Femur (tissue), 1 donor: ENCODE data around the gene RAP1GAP.

Experiments used
- DNase-seq: peaks from one replicate; pipeline ENCODE4 v3.0.0-alpha.2; 2017

Gene RAP1GAP

DNA sequence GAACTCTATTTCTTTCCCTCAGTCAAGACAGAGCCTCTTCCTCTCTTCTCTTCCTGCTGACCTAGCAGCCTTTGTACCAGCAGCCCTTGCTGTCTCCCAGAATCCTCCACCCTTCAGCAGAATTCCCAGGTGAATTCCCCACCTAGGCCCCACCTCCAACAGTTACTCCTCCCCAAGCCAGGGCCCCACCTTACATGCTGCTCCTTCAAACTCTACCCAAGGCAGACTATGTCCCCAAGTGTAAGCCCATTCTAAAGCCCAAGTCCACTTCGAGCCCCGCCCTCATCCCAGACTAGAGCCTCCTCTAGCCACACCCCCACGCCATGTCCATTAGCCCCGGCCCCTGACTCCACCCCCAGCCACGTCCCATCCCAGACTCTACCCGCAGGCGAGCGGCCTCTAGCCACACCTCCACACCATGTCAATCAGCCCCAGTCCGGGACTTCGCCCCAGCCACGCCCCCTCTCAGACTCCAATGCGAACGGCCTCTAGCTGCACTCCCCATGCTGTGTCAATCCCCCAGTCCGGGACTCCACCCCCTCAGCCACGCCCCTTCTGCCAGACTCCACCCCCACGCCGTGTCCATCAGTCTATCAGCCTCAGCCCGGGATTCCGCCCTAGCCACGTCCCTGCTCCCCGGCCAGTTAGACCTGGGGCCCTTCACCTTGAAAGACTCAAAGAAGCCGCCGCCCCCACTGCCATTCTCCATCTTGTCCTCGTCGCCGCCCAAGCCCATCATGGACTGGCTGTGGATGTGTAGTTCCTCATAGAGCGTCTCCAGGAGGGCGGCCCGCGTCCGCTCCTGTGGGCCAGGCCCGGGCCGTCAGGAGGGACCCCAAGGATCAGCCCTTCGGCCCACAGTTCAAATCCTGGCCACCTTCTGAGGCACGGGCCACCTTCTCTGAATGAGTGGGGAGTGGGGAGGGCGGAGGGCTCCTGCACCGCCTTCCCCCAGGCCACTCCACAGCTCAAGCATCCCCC, 61.3 kb downstream of the RAP1GAP start:
- DNase-seq = peak; percentile 89

DNA sequence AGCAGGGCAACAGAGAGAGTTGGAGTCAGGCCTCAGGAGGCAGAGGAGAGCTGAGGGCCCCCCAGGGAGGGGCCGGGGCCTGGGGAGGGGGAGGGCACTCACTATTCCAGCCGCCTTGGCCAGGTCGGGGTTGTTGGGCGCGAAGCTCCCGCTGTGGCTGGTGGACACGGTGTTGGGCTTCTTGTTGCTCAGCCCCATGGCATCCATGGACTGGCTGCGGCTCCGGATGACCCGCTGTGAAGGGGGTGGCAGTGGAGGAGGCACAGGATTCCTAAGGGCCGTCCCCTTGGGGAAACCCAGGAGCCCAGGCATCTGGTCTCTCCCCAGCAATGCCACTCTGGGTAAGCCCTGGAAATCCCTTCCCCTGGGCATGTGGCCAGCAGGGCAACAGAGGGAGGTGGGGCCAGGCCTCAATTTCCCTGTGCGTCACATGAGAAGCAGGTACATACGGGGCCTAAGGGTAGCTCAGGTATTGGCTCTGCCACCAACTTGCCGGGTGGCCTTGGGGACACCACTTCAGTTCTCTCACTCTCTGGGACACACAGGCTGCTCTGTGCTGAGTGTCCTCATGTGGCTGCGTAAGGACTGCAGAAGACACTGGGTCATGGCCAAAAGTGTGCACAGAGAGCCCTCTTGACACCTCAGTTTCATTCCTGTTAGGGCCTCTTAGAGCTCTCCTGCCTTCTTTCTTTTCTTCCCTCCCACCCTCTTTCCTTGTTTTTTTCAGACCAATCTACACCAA, 63.0 kb downstream of the RAP1GAP start:
- DNase-seq = no peak

DNA sequence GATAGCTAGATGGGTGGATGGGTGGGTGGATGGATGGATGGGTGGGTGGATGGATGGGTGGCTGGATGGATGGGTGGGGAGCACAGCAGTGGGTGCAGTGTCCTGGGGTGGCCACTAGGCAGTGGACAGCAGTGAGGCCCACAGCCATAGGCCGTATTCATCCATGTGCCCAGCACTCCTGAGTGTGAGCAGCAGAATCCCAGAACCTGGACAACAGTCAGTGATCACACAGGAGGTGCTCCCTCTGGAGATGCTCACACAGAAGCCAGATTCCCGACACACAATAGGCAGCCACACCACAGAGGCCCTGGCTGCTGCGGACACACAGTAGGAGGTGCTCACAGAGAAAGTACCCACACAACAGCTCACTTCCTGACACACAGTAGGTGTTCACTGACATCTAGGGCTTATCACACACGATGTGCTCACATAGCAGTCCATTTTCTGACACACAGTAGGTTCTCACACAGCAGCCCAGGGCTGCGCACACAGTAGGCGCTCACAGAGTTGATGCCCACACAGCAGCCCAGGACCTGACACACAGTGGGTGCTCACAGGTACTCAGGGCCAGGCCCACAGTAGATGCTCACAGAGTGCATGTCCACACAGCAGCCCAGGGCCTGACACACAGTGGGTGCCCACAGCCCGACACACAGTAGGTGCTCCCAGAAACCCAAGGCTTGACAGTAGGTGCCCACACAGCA, 64.0 kb downstream of the RAP1GAP start:
- DNase-seq = no peak

DNA sequence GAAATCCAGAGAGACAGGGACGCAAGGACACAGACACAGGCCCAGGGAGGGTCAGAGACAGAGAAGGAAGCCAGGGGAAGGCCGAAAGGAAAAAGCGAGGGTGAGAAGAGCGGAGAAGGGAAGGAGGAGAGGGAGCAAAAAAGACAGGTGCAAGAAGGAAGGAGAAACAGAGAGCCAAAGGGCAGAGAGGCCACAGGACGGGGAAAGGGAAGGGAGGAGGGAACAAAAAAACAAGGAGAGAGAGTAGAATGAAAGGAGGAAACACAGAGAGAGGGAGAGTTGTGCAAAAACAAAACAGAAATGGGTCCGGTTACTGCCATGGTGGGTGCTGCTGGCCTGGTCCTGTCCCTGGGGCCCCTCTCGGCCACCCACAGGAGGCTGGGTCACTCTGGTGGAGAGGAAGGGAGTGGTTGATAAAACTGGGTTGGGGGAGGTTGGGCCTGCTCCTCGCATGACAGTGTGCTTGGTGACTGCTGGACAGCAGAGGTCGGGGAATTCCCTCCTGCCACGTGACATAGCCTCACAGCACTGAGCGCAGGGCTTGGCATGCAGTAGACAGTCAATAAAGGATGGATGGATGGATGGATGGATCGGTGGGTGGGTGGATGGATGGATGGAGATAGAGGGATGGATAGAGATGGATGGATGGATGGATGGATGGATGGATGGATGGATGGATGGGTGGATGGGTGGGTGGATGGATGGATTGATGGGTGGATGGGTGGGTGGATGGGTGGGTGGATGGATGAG, 64.8 kb downstream of the RAP1GAP start:
- DNase-seq = no peak

DNA sequence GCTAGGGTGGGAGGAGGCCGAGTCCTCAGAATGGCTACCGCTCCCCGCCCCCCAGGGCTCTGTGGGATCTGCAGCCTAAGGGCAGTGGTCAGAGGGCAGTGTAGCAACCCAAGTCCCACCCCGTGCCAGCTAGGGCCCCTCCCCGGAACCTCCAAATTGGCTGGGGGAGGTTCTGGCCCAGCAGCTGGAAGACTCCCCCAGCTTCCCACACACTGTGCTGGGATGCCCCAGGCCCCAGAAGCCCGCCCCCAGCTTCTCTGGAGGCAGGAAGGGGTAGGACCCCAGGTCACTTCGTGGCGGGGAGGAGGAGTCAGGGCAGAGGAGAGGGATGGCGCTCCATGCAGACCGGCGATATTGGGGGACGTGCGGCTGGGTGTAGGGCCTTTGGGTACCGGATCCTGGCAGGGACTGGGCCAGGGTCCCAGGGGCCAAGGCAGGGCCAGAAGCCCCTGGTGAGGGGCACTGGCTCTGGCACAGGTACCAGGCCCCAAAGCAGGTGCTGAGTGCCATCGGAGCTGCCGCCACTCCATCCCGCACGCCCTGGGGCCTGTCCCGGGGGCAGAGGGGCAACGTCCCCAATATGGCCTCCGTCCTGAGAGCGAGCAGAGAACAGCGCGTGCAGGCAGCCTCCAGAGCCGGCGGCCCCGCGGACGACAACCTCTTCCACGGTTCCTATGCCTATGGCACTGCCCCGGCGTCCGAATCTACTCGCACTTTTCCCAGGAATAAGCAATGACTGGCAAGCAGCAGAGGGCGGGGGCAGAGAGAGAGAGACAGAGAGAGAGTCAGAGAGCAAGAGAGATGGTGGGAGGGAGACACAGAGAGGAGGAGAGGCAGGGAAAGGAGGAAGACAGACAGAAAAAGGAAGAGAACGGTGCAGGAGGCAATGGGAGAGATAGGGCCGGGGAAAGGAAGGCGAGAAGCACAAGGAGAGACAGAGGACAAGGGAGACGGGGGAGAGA, 65.7 kb downstream of the RAP1GAP start:
- DNase-seq = no peak

DNA sequence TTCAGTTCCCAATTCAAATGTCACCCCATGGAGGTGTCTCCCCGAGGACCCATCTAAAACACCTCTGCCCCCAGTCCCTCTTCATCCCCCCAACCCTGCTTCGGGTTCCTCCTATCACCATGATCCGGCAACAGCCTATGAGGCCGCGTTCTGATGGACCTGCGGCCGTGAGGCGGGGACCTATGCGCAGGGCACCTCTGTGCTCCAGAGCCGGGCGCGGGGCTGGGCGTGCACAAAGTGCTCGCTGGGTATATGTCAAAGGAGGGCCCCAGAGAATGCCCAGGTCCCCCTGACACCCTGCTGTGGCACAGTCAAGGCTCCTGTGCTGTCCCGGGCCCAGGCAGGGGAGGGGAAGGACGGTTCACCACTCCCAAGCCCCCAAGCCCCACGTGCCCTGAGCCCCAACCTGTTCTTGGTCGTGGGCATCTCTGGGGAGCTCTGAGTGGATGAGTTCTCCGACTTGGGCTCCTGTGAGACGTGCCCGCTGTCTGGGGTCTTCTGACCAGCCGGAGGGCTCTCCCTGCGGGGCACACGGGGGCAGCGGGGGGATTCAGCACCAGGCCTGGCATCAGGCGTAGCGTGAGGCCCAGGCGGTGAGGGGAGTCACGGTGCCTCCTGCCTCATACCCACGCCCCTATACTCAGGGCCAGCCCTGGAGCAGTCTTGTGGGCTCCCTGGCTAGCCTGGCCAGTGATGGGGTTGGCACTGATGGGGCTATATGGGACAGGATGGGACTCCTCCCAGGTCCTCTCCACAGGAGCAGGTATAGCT, 67.7 kb downstream of the RAP1GAP start:
- no peak for DNase-seq

DNA sequence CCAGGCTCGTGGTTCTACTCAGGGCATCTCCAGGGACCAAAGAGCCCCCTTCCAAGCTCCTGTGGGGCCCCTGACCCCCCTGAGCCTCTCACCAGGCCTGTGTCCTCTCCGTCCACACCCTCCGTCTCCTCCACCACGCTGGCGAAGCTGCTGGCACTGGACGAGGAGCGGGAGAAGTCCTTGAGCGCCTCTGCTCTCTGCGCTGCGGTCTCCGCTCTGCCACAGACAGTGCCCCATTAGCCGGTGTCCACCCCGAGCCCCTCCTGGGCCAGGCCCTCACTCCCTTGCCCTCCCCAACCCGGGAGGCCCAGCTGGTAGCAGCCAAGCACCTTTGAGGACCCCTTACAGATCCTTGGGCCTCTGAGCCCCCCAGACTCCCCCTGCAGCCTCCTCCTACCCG, 69.8 kb downstream of the RAP1GAP start:
- no peak for DNase-seq

DNA sequence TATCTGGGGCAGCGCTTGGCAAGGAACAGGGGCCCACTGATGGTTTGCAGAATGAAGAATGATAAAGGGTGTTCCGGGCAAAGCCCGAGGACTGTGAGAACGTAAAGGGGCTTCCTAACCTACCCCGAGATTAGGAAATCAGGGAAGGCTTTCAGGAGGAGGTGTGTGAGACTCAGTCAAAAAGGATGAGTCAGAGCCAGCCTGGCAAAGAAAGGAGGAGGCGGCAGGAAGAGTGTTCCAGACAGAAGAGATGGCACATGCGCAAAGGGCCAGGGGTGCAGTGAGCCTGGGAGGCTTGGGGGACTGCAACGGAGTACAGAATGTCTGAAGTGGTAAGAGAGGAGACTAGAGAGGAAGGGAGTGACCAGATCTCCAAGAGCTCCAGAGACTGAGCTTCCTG, 70.3 kb downstream of the RAP1GAP start:
- no peak for DNase-seq

DNA sequence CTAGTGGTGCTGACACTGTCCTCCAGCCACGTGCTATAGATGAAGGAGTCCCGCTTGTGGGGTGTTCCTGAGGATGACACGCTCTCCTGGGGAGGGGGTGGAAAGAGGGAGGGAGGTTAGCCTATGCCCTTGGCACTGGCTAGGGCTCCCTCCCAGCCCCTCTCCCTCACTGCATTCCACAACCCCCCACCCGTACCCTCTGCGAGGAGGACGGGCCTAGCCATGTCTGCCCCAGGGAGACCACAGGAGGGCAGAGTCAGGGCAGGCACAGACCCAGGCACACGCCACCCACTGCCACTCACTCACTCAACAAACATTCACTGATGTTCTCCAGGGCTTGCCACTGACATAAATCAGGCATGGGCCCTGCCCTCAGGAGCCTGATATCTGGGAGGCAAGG, 70.7 kb downstream of the RAP1GAP start:
- no peak for DNase-seq

DNA sequence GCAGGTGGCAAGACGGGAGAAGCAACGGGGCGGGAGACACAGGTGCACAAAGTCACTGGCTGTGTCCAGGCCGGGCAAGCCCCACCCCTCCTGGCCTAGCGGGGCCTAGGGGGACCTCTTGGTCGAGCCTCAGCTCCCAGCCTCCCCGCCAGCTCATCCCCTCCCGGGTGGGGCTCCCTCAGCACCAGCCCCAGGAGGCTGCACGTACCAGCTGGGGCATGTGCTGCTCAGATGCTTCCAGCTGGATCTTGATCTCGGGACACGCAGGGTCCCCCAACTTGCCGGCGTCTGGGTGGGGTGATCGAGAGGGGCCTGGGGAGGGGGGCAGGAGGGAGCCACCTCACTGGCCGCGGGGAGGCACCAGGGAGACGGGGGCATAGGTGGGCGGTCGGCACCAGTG, 71.4 kb downstream of the RAP1GAP start:
- DNase-seq = no peak

DNA sequence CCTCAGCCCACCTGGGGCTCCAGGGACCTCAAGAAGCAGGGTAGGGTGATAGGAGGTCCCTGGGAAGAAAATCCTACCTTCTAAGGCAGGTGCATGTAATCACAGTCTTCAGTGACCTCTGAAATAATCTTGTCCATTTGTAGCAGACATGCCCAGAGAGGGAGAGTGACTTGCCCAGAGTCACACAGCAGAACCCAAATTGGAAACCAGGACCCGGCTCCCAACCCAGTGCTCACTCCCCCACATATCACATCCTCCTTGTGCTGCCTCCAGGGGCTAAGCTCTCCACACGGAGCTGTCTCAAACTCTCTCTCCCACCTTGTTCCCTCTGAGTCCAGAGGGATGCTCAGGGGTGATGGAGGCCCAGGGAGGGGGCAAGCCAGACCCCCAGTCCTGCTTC, 72.5 kb downstream of the RAP1GAP start:
- no peak for DNase-seq

DNA sequence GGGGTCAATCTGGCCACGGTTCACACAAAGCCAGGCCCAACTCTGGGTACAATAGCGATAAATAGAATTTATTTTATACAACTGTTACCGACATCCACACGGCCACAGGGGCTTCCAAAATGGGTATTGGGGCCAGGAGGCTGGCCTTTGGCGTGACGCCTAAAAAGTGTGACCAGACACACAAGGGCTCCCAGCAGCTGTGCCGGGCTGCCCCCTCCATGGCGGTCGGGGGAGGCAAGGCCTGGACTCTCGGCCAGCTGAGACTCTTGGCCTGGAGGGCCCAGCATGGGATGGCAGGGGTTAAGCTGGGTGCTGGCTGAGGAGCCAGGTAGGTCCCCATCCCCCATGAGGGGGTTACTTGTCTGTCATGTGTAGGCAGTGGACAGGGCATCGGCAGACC, 73.0 kb downstream of the RAP1GAP start:
- no peak for DNase-seq

DNA sequence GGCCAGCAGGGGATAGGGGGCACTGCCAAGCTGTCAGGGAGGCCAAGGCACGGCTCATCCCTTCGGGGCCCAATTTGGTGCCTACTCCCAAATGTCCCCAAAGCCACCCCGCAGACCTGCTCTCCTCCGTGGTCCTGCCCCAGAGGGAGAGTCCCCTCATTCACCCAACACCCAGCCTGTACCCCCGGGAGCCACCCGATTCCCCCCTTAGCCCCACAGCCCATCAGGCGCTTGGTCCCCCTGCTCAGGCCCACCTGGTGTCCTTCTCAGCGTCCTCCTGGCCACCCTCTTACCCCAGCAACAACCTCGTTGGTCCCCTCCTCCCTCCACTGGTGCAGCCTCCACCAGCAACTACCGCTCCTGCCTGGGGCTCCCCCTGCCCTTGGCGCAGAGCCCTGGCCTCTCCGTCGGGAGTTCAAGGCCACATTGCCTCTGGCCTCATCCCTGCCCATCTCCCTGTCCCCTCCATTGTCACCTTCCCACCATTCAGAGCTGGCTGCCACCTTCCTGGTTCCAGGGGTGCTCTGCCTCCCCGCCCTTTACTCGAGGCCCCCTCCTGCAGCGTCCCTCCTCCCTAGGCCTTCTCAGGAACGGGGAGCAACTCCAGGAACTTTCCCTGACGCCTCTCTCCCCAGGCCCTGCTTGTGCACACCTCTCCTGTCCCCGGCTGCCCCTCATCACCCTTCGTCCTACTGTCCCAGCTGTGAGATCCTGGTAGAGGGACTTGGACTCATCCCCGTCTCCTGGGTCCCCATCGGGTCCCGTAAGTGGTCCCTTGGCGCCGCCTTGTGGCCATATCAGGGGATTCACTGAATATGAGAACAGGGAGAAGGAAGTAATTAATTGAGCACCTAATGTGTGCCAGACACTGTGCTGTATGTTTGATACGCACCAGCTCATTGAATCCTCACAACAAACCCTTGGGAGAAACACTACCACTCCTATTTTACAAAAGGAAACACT, 73.9 kb downstream of the RAP1GAP start:
- peak; percentile 74 for DNase-seq

DNA sequence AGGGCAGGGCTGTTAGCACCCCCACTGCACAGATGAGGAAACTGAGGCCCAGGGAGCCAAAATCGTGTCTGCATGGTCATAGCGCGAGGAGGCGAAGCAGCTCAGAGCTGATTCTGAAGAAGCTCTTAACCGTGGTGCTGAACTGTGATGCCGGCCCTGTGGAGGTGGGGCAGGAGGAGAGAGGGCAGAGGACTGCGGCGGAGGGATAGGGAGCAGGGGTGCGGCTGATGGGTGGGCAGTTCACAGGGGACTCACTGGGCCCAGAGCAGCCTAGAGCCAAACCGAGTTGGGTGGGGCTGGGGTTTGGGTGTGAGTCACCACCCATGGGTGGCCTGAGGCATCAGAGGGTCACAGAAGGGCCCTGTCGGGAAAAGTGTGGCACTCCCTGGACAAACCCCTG, 74.7 kb downstream of the RAP1GAP start:
- no peak for DNase-seq

DNA sequence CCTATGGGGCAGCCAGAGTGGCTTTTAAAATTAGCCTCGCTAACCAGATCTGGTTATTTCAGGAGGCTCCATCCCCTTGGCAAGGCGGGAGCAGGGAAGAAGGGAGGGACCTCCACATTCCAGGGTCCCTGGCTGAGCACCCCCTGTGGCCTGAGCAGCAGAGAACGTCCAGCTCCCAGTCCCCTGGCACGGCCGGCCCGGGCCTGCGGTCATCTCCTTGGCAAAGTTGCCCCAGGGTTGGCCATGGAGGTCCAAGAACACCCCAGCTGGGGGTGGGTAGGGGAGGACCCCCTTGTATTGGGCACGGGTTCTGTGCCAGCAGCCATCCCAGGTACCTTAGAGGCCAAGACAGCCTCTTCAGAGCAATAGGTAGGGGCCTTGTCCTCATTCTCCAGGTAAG, 75.9 kb downstream of the RAP1GAP start:
- no peak for DNase-seq

DNA sequence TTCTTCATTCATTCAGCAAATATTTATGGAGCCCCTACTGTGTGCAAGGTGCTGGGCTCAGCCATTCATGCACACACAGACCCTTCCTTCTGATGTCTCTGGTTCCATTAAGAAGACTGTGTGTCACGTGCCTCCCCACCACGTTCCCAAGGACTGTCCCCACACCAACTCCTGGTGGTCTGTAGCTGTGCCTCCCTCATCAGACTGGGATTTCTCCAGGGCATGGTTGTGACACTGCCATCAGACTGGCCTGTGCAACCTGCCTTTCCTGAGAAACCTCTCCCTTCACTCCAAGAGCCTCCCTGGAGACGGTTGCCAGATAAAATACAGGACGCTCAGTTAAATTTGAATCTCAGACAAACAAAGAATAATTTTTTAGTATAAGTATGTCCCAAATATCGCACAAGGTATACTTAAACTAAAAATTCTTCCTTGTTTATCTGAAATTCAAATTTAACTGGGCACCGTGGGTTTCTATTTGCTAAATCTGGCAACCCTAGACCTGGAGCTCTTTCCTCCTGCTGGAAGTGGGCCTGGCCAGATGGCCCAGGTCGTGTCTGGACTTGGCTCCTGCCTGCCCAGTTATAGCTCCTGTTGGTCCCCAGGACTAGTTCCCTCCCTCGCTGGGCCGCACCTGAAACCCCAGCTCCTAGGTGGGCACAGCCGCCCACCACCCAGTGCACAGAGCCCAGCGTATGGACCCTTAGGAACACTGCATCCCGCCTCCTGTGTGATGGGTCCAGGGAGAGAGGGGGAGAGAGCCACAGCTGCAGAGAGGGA, 76.9 kb downstream of the RAP1GAP start:
- DNase-seq = no peak

DNA sequence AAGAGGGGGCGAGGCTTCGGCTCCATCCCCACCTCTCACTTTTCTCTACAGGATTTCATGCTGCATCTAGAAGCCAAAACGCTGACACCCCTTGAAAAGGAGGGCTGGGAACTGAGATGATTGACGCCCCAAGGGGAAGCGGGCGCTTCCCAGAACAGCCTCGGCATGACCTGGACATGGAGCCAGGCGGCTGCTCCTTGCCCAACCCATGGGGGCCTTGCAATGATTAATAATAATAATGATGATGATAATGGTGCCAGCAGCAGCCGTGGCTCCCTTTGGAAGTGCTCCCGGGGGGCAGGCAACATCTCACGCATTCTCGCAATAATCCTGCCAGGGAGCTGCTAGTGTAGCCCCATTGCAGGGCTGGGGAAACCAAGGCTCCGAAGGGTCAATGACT, 78.2 kb downstream of the RAP1GAP start:
- no peak for DNase-seq

DNA sequence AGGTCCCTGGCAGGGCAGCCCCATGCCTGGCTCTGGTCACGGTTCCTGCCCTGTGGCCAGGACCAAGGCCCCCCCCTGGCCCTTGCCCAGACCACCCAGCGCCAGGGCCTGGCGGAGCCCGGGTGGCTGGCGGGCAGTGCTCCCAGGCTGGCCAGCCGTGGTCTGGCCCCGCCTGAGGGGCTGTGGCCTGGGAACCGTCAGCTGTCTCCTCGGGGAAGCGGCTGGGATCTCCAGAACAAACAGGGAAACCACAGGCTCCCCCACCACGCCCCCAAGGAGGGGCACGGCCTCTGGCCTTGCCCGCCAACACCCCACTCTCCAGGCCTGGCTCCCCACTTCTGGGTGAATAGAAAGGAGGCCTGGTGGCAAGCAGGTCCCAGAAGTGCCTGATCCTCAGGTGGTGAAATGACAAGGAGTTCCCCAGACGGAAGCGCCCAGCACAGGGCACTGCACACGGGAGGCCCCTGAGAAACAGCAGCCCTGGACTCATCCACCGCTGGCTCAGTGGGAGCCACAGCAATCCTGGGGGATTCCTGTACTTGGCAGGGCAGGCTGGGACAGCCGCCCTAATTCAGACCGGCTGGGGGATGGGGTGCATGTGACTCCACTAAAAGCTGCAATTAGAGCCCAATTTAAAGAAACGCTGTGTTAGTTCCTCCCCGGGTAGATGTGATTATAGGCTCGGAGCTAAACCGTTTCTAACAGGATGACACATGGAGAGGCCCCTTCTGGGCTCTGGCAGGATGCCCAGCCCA, 78.9 kb downstream of the RAP1GAP start:
- peak; percentile 73 for DNase-seq
